ENCODE data around the gene KRTAP4-5.
"Not testable (repeated sequence)": the region's sequence is repeated elsewhere in the genome, so short reads cannot be mapped to it uniquely, and the experiment has no call there.

KRTAP4-5 gene

GRCh38 chr17:41149652-41149985 lies at the start of gene KRTAP4-5:
Gene KRTAP4-5 (minus strand): TSS chr17:41149825. CDS start chr17:41149767, 58 bp downstream.
- DNase-seq (ENCODE audit: low read depth in 2 of 2): no peak

- no peak for DNase-seq (ENCODE audit: low read depth in 2 of 2)
Observed at GRCh38 chr17:41196068-41196467, 46.4 kb upstream of the KRTAP4-5 start.

- DNase-seq (ENCODE audit: low read depth in 2 of 2): no peak
Observed at GRCh38 chr17:41190328-41190727, 40.7 kb upstream of the KRTAP4-5 start.

- not testable (repeated sequence) for DNase-seq (ENCODE audit: low read depth in 2 of 2)
Observed at GRCh38 chr17:41189837-41190318, 40.3 kb upstream of the KRTAP4-5 start, which contains the start of gene KRTAP9-1. Gene KRTAP9-1 (plus strand): TSS chr17:41189887. CDS start chr17:41189887, 0 bp downstream.

- DNase-seq (ENCODE audit: low read depth in 2 of 2): no peak
Observed at GRCh38 chr17:41186872-41187271, 37.2 kb upstream of the KRTAP4-5 start.

GRCh38 chr17:41185001-41185400 lies 35.4 kb upstream of the KRTAP4-5 start:
- DNase-seq (ENCODE audit: low read depth in 2 of 2): no peak

GRCh38 chr17:41184480-41184961 lies 34.9 kb upstream of the KRTAP4-5 start, which contains the start of gene KRTAP4-1:
Gene KRTAP4-1 (minus strand): TSS chr17:41184911. CDS start chr17:41184854, 57 bp downstream.
- DNase-seq (ENCODE audit: low read depth in 2 of 2): no peak

GRCh38 chr17:41178843-41179616 lies 29.4 kb upstream of the KRTAP4-5 start:
- DNase-seq (ENCODE audit: low read depth in 2 of 2): no peak

GRCh38 chr17:41178341-41178740 lies 28.7 kb upstream of the KRTAP4-5 start:
- no peak for DNase-seq (ENCODE audit: low read depth in 2 of 2)

GRCh38 chr17:41177727-41178271 lies 28.2 kb upstream of the KRTAP4-5 start, which contains the start of gene KRTAP4-2:
Gene KRTAP4-2 (minus strand): TSS chr17:41178221. CDS start chr17:41178164, 57 bp downstream.
- DNase-seq (ENCODE audit: low read depth in 2 of 2): no peak

- DNase-seq (ENCODE audit: low read depth in 2 of 2): no peak
Observed at GRCh38 chr17:41176744-41177387, 27.2 kb upstream of the KRTAP4-5 start.

GRCh38 chr17:41171886-41172285 lies 22.3 kb upstream of the KRTAP4-5 start:
- no peak for DNase-seq (ENCODE audit: low read depth in 2 of 2)

- no peak for DNase-seq (ENCODE audit: low read depth in 2 of 2)
Observed at GRCh38 chr17:41168121-41168520, 18.5 kb upstream of the KRTAP4-5 start, which contains the start of gene KRTAP4-3. Gene KRTAP4-3 (minus strand): TSS chr17:41168221. CDS start chr17:41168172, 49 bp downstream.

- DNase-seq (ENCODE audit: low read depth in 2 of 2): no peak
Observed at GRCh38 chr17:41167561-41167960, 17.9 kb upstream of the KRTAP4-5 start.

- DNase-seq (ENCODE audit: low read depth in 2 of 2): no peak
Observed at GRCh38 chr17:41163828-41164227, 14.2 kb upstream of the KRTAP4-5 start.

GRCh38 chr17:41160648-41161047 lies 11.0 kb upstream of the KRTAP4-5 start, which contains the start of gene KRTAP4-4:
Gene KRTAP4-4 (minus strand): TSS chr17:41160748. CDS start chr17:41160691, 57 bp downstream.
- DNase-seq (ENCODE audit: low read depth in 2 of 2): no peak

GRCh38 chr17:41160190-41160589 lies 10.6 kb upstream of the KRTAP4-5 start:
- not testable (repeated sequence) for DNase-seq (ENCODE audit: low read depth in 2 of 2)

GRCh38 chr17:41153856-41154255 lies 4.2 kb upstream of the KRTAP4-5 start:
- DNase-seq (ENCODE audit: low read depth in 2 of 2): no peak

- no peak for DNase-seq (ENCODE audit: low read depth in 2 of 2)
Observed at GRCh38 chr17:41151525-41151924, 1.9 kb upstream of the KRTAP4-5 start.

GRCh38 chr17:41150026-41150425 lies 401 bp upstream of the KRTAP4-5 start:
- DNase-seq (ENCODE audit: low read depth in 2 of 2): no peak

GRCh38 chr17:41148971-41149651 lies 514 bp downstream of the KRTAP4-5 start:
- DNase-seq (ENCODE audit: low read depth in 2 of 2): not testable (repeated sequence)
